SU-DHL-6 (cell line): ENCODE results near the gene PILRA.
"Not testable (repeated sequence)": the region's sequence is repeated elsewhere in the genome, so short reads cannot be mapped to it uniquely, and the experiment has no call there.

Experiments
- H2AFZ ChIP-seq: fragments of 200-600 bp; sonication (generic); 2 replicates; pipeline ENCODE4 v1.6.1; 2014; ENCODE audit warnings: low read depth, mild to moderate bottlenecking, moderate library complexity, mixed read lengths, antibody characterized with exemption, low read length; ENCODE audit not compliant: severe bottlenecking
- H3F3A ChIP-seq: fragments of 200-600 bp; shearing (Covaris generic); 2 replicates; pipeline ENCODE4 v1.6.0; 2016; ENCODE audit warnings: antibody characterized with exemption, mild to moderate bottlenecking; ENCODE audit not compliant: insufficient read depth
- H3K27ac ChIP-seq: fragments of 200-600 bp; sonication (generic); 2 replicates; pipeline ENCODE4 v1.5.1; 2016; ENCODE audit warnings: low read depth, mild to moderate bottlenecking, low read length, moderate library complexity, mixed read lengths
- H3K27me3 ChIP-seq: fragments of 200-600 bp; sonication (generic), shearing (Covaris generic); 2 replicates; pipeline ENCODE4 v1.6.0; 2014; ENCODE audit warnings: mild to moderate bottlenecking, low read length
- H3K36me3 ChIP-seq: fragments of 200-600 bp; sonication (generic); 2 replicates; pipeline ENCODE4 v1.6.1; 2014; ENCODE audit warnings: mild to moderate bottlenecking, low read length, mixed read lengths
- H3K4me2 ChIP-seq: fragments of 300-600, 200-600 bp; shearing (Covaris generic), sonication (generic); 2 replicates; pipeline ENCODE4 v1.6.0; 2014; ENCODE audit warnings: low read length, low read depth, mild to moderate bottlenecking; ENCODE audit not compliant: poor library complexity, severe bottlenecking
- H3K4me3 ChIP-seq: fragments of 200-600 bp; sonication (generic); 2 replicates; pipeline ENCODE4 v1.5.1; 2014; ENCODE audit warnings: antibody characterized with exemption, low read length, mild to moderate bottlenecking, mixed read lengths; ENCODE audit not compliant: insufficient read depth, poor library complexity, severe bottlenecking
- H3K79me2 ChIP-seq: fragments of 200-600 bp; sonication (generic); 2 replicates; pipeline ENCODE4 v1.6.1; 2014; ENCODE audit warnings: mild to moderate bottlenecking, low read length, moderate library complexity; ENCODE audit not compliant: insufficient read depth
- H3K9ac ChIP-seq: fragments of 200-600 bp; sonication (generic); 2 replicates; pipeline ENCODE4 v1.7.0; 2014; ENCODE audit warnings: mild to moderate bottlenecking, low read length
- H3K9me2 ChIP-seq: fragments of 200-600 bp; sonication (generic); replicated peaks from 2 replicates; pipeline ENCODE4 v1.6.1; 2014; ENCODE audit warnings: low read length; ENCODE audit not compliant: insufficient read depth
- H3K9me3 ChIP-seq: fragments of 200-600 bp; sonication (generic); 2 replicates; pipeline ENCODE4 v1.6.1; 2014; ENCODE audit warnings: low read length, mixed read lengths; ENCODE audit not compliant: insufficient read depth
- H4K20me1 ChIP-seq: fragments of 200-600 bp; sonication (generic); 2 replicates; pipeline ENCODE4 v1.6.1; 2014; ENCODE audit warnings: low read depth, mild to moderate bottlenecking, antibody characterized with exemption, low read length, moderate library complexity, mixed read lengths
- CTCF ChIP-seq: fragments of 200-600 bp; sonication (generic); IDR thresholded peaks from one replicate; pipeline ENCODE4 v1.5.1; 2017; ENCODE audit warnings: antibody characterized with exemption, mild to moderate bottlenecking, low read length, moderate library complexity; ENCODE audit not compliant: insufficient read depth, poor library complexity, severe bottlenecking
- EZH2phosphoT487 ChIP-seq: fragments of 200-600 bp; sonication (generic), shearing (Covaris generic); conservative IDR thresholded peaks from 2 replicates; pipeline ENCODE4 v1.6.1; 2018; ENCODE audit warnings: mild to moderate bottlenecking, antibody characterized with exemption, low read length, moderate library complexity, mixed read lengths

The PILRA gene

GRCh38 chr7:100358857-100359212, 14.5 kb upstream of the PILRA start:
- Histone ChIP-seq H4K20me1 (no peaks in the 10 kb centered on the region), H3F3A (peaks cover 8% of the 10 kb centered on the region), H3K36me3 (peaks cover 31% of the 10 kb centered on the region; the same call in 1 of the 2 replicates), H3K27me3 (no peaks in the 10 kb centered on the region), H3K27ac (no peak overlapping the region), H3K4me3 (no peak overlapping the region), H3K9me2 (no peaks in the 10 kb centered on the region), H3K79me2 (no peaks in the 10 kb centered on the region), H2AFZ (no peak overlapping the region), H3K4me2 (no peak overlapping the region), H3K9me3 (no peaks in the 10 kb centered on the region), H3K9ac (no peak overlapping the region)
- TF ChIP-seq EZH2phosphoT487 = no peak
- TF ChIP-seq CTCF = no peak

- Histone ChIP-seq H3K9me3 (no peaks in the 10 kb centered on the region), H3K27me3 (no peaks in the 10 kb centered on the region), H3K9me2 (no peaks in the 10 kb centered on the region), H3K27ac (no peak overlapping the region), H3F3A (peaks cover 12% of the 10 kb centered on the region), H3K36me3 (peaks cover 27% of the 10 kb centered on the region; the same call in 1 of the 2 replicates), H2AFZ (no peak overlapping the region), H3K9ac (no peak overlapping the region), H4K20me1 (no peaks in the 10 kb centered on the region), H3K4me3 (no peak overlapping the region), H3K4me2 (no peak overlapping the region), H3K79me2 (no peaks in the 10 kb centered on the region)
- TF ChIP-seq CTCF = no peak
- no peak for TF ChIP-seq EZH2phosphoT487
These were observed 13.0 kb upstream of the PILRA start for GRCh38 chr7:100360135-100360854.

- Histone ChIP-seq H4K20me1 (no peaks in the 10 kb centered on the region), H3K9me2 (no peaks in the 10 kb centered on the region), H3K27ac (no peak overlapping the region), H3K4me3 (no peak overlapping the region), H3F3A (peaks cover 38% of the 10 kb centered on the region), H3K9me3 (no peaks in the 10 kb centered on the region), H3K4me2 (no peak overlapping the region), H2AFZ (no peak overlapping the region), H3K36me3 (peaks cover 27% of the 10 kb centered on the region; the same call in 1 of the 2 replicates), H3K9ac (no peak overlapping the region), H3K27me3 (no peaks in the 10 kb centered on the region), H3K79me2 (no peaks in the 10 kb centered on the region)
- no peak for TF ChIP-seq EZH2phosphoT487
- TF ChIP-seq CTCF = no peak
These were observed 10.2 kb upstream of the PILRA start for GRCh38 chr7:100363098-100363497.

GRCh38 chr7:100363797-100364196, 9.5 kb upstream of the PILRA start:
- Histone ChIP-seq H3F3A (peaks cover 45% of the 10 kb centered on the region), H3K36me3 (peaks cover 27% of the 10 kb centered on the region; the same call in 1 of the 2 replicates)
- H3K4me3 ChIP-seq, H3K9ac ChIP-seq, H3K9me2 ChIP-seq, H3K79me2 ChIP-seq, H3K27ac ChIP-seq, H3K4me2 ChIP-seq, H3K9me3 ChIP-seq, H2AFZ ChIP-seq, H4K20me1 ChIP-seq, H3K27me3 ChIP-seq: not testable (repeated sequence)
